Spinal cord (tissue), 10 donors: ENCODE data around the gene HTR3C. TPM values are rescaled to one million over a fixed set of nuclear protein-coding genes. Genes with fewer than 3 reads are reported as not detected.
"Not testable (repeated sequence)": the region's sequence is repeated elsewhere in the genome, so short reads cannot be mapped to it uniquely, and the experiment has no call there.

Experiments used
- DNase-seq, 6 donors: peaks; one replicate each; pipeline versions ENCODE4 v3.0.0 to v3.0.0-alpha.2; 2013 to 2015; ENCODE audit warnings: low spot score in 6 of 6, low read depth in 4 of 6
- H3K27ac ChIP-seq: one replicate; pipeline ENCODE4 v1.5.1; 2013; ENCODE audit warnings: low read depth, low read length, control low read depth
- H3K27me3 ChIP-seq: one replicate; pipeline ENCODE4 v1.6.1; 2013; ENCODE audit warnings: low read length; ENCODE audit not compliant: control insufficient read depth, insufficient read depth
- H3K36me3 ChIP-seq: one replicate; pipeline ENCODE4 v1.6.1; 2013; ENCODE audit warnings: low read length; ENCODE audit not compliant: control insufficient read depth, insufficient read depth
- H3K4me1 ChIP-seq: one replicate; pipeline ENCODE4 v1.6.1; 2013; ENCODE audit warnings: low read length; ENCODE audit not compliant: control insufficient read depth, insufficient read depth
- H3K4me3 ChIP-seq: one replicate; pipeline ENCODE4 v1.5.1; 2013; ENCODE audit warnings: low read depth, low read length, control low read depth
- H3K9me3 ChIP-seq: one replicate; pipeline ENCODE4 v1.6.1; 2013; ENCODE audit warnings: low read length; ENCODE audit not compliant: control insufficient read depth, insufficient read depth
- WGBS: methylation state at CpG from one replicate; pipeline ENCODE4 v1.1.5; 2013; ENCODE audit warnings: missing lambda C conversion rate; ENCODE audit not compliant: insufficient coverage; 5-methylcytosine and 5-hydroxymethylcytosine counted together
- long read RNA-seq, 4 donors: transcript quantifications; one replicate each; lab custom pipeline, GENCODE V29; 2026
- polyA plus RNA-seq, 2 donors: library from polyadenylated mRNA; unstranded; fragments of 120-200 nt; gene quantifications; one replicate each; pipeline ENCODE4 v1.2.1, GENCODE V29; 2013; ENCODE audit not compliant: insufficient read length in 2 of 2
- total RNA-seq, 2 donors: library from RNA; depleted of rRNA in 1 of 2; stranded (reverse); fragments of 120-200 nt in 1 of 2; fragments of >200 nt in 1 of 2; gene quantifications; one replicate each; pipeline versions ENCODE4 v1.2.3 to v1.2.4, GENCODE V29; 2013 to 2014
- donor health status: healthy.

The HTR3C gene, protein sequence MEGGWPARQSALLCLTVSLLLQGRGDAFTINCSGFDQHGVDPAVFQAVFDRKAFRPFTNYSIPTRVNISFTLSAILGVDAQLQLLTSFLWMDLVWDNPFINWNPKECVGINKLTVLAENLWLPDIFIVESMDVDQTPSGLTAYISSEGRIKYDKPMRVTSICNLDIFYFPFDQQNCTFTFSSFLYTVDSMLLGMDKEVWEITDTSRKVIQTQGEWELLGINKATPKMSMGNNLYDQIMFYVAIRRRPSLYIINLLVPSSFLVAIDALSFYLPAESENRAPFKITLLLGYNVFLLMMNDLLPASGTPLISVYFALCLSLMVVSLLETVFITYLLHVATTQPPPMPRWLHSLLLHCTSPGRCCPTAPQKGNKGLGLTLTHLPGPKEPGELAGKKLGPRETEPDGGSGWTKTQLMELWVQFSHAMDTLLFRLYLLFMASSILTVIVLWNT
- total RNA-seq: not detected
- not detected for polyA plus RNA-seq
- long read RNA-seq, donor 1: 0 reads
- long read RNA-seq, donor 2: 0 reads
- long read RNA-seq, donor 3: 0 reads
- long read RNA-seq, donor 4: 0 reads

DNA sequence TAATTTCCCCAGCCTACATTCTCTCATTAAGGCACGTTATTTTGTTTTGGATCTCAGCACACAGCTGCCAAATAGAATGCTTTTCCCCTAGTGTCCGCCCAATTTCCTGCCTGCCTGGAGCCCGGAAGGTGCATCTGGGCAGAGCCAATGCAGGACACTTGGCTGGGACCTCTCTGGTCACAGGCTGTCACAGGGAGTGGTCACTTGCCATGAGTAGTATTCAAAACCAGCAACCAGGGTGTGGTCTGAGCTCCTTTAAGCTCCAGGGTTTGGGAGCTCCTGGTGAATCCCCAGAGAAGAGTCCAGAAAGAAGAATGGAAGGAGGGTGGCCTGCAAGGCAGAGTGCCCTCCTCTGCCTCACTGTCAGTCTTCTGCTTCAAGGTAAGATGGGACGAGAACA, at the start of gene HTR3C:
TSS of gene HTR3C (plus strand) at position 281 of the 400 bp plus-strand sequence. CDS start at position 315, 34 bp downstream.
- H3K4me3 ChIP-seq: no peak within 1 kb of the TSS
- WGBS: 69% methylated on average over 3 of the region's 4 CpGs
- H3K27ac ChIP-seq: no peak within 1 kb of the TSS
- no peaks in the 10 kb centered on the region for H3K36me3 ChIP-seq
- DNase-seq: no peak
- peaks cover 2% of the 10 kb centered on the region for H3K27me3 ChIP-seq
- H3K4me1 ChIP-seq: no peaks in the 10 kb centered on the region
- no peaks in the 10 kb centered on the region for H3K9me3 ChIP-seq

GRCh38 chr3:184003187-184003967, 49.5 kb upstream of the HTR3C start:
- DNase-seq: no peak
- no peak overlapping the region for H3K27ac ChIP-seq
- H3K27me3 ChIP-seq: no peaks in the 10 kb centered on the region
- peaks cover 4% of the 10 kb centered on the region for H3K4me1 ChIP-seq
- peaks cover 10% of the 10 kb centered on the region for H3K36me3 ChIP-seq
- no peak overlapping the region for H3K4me3 ChIP-seq
- no peaks in the 10 kb centered on the region for H3K9me3 ChIP-seq
- WGBS: 92% methylated on average over 3 of the region's 5 CpGs

DNA sequence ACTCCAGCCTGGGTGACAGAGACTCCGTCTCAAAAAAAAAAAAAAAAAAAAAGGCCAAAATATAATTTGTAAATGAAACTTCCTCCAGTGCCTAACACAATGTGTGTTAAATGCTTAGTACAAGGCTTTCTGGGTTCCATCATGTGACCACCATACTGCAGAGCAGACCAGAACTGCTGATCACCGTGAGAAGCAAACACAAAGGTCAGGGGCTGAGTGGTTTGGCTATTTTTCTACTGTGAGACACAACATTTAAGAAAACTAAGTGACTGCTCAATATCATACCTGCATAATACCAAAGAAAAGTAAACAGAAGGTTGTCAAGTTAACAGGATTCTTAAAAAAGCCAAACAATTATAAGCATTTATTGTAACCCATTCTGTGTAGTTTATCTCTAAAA, 48.4 kb upstream of the HTR3C start:
- Histone ChIP-seq H3K27me3 (no peaks in the 10 kb centered on the region), H3K36me3 (peaks cover 16% of the 10 kb centered on the region), H3K9me3 (no peaks in the 10 kb centered on the region), H3K4me1 (peaks cover 4% of the 10 kb centered on the region), H3K27ac (no peak overlapping the region), H3K4me3 (no peak overlapping the region)
- WGBS: no CpG with 5 or more reads among the region's 2 CpGs
- DNase-seq: no peak

DNA sequence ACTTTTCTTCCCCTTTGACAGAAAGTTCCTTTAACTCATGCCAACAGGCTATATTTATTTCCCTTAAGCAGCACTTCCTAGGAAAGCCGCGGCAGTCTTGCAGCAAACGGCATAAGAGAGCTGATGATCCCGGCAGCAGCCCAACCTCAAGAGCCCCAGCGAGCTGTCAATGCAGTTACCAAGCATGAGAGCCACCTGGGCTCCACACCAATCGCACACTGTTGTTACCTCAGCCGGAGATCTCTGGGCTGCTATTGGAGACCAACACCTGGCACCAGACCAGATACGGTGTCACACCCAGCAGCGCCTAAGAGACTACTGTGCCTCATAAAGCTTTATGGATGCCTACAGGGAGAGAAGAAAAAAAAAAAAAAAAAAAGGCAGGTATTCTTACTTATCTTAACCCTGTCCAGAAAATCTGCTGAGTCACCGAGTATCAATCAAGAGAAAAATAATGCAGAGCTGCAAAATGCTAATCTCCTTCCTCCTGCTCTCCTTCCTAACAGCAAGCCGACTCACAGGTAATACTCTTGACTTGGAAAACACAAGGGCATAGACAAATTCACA, 46.8 kb upstream of the HTR3C start:
- no peak overlapping the region for H3K27ac ChIP-seq
- peaks cover 4% of the 10 kb centered on the region for H3K4me1 ChIP-seq
- peak in 2 of 6 donors; percentile 36 to 53 for DNase-seq
- H3K27me3 ChIP-seq: no peaks in the 10 kb centered on the region
- H3K9me3 ChIP-seq: no peaks in the 10 kb centered on the region
- WGBS: 50% methylated on average over 8 of the region's 11 CpGs
- no peak overlapping the region for H3K4me3 ChIP-seq
- peaks cover 16% of the 10 kb centered on the region for H3K36me3 ChIP-seq

DNA sequence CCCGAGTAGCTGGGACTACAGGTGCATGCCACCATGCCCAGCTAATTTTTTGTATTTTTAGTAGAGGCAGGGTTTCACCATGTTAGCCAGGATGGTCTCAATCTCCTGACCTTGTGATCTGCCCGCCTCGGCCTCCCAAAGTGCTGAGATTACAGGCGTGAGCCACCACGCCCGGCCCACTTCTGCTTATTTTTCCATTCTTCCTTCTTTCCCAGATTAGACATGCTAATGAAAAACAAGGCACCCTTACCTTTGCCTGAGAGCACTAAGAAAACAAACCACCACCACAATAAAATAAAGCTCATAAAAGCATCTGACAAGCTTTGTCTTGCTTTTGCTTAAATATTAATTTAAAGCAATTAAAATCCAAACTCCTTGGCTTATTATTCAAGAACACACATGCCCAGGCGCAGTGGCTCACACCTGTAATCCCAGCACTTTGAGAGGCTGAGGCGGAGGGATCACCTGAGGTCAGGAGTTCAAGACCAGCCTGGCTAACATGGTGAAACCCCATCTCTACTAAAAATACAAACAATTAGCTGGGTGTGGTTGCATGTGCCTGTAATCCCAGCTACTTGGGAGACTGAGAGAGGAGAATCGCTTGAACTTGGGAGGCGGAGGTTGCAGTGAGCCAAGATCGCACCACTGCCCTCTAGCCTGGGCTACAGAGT, 45.6 kb upstream of the HTR3C start:
- not testable (repeated sequence) for H3K27ac ChIP-seq, H3K9me3 ChIP-seq, H3K4me3 ChIP-seq, H3K27me3 ChIP-seq, DNase-seq, H3K4me1 ChIP-seq
- WGBS: 90% methylated on average over 4 of the region's 11 CpGs
- peaks cover 17% of the 10 kb centered on the region for H3K36me3 ChIP-seq

DNA sequence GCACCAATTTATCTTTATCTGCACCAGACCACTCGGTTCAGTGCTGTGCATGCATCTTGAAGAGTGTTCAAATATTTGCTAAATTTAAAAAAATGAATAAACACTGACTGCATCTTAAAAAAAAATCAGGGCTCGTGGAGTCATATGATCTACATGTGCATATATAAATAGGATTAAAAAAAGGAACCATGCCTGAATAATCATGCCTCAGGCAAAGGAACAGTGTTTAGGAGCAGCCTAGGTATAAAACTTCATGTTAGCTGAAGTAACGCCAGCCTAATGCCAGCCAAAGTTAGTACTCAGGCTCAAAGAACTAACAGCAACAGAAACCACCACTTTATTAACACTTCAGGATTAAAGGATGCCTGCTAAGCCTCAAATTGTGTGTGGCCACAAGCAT, 44.7 kb upstream of the HTR3C start:
- no peaks in the 10 kb centered on the region for H3K27me3 ChIP-seq
- no peak overlapping the region for H3K27ac ChIP-seq
- no peak overlapping the region for H3K4me3 ChIP-seq
- no peaks in the 10 kb centered on the region for H3K9me3 ChIP-seq
- WGBS: no CpG with 5 or more reads among the region's 3 CpGs
- H3K36me3 ChIP-seq: peaks cover 17% of the 10 kb centered on the region
- H3K4me1 ChIP-seq: peaks cover 4% of the 10 kb centered on the region
- DNase-seq: no peak

DNA sequence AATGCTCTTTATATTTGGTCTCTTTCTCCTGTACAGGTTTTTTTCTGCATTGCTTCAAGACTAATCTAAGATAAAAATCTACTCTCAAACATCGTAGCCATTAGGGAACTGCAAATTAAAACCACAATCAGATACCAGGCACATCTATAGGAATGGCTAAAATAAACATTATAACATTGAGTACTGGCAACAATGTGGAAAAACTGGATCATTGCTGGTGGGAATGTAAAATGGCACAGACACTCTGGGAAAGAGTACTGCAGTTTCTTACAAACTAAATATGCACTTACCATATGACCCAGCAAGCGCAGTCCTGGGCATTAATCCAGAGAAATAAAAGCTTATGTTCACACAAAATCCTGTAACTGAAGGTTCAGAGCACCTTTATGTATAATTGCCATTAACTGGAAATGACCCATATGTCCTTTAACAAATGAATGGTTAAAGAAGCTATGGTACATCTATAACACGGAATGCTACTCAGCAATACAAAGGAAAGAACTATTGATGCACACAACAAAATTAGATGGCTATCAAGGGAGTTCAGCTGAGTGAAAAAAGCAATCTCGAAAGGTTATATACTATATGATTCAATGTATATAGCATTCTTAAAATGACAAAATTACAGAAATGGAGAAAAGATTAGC, 41.5 kb upstream of the HTR3C start:
- DNase-seq: no peak
- Histone ChIP-seq H3K36me3 (peaks cover 27% of the 10 kb centered on the region), H3K27me3 (no peaks in the 10 kb centered on the region), H3K4me3 (no peak overlapping the region), H3K4me1 (peaks cover 3% of the 10 kb centered on the region), H3K9me3 (no peaks in the 10 kb centered on the region), H3K27ac (no peak overlapping the region)
- WGBS: no CpG with 5 or more reads among the region's 4 CpGs

DNA sequence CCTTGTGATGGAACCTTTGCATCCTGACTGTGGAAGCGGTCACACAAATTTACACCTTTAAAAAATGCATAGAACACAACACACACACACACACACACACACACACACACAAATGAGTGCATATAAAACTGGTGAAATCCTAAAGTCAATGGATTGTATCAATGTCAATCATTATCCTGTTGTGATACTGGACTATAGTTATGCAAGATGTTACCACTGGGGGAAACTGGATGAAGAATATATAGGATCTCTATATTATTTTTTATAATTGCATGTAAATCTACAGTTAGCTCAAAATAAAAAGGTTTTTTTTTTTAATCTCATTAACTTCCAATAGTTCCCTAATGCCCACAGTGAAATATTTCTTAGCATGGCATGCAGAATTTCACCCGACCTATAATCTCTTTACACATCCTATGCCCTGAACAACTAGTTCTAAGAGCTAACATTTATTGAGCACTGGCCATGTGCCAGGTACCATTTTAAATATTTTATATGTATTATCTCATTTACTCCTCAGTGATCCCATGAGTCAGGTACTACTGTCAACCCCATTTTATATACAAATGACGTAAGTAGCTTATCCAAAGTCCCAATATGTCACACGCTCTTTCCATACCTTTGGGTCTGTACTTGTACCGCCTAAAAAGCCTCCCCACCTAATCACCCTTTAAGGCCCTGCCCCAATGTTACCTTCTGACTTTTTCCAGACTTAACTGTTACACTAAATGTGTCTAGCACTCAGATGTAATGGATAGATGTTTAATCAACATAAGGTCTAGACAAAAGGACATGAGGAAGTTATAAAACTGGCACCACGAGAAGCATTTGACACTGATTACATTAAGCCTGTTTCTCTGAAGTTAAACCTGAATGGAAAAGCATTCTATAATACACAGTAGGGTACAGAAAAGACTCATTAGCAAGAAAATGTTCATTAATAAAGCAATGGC, 40.6 kb upstream of the HTR3C start:
- peaks cover 27% of the 10 kb centered on the region for H3K36me3 ChIP-seq
- H3K9me3 ChIP-seq: no peaks in the 10 kb centered on the region
- no peak overlapping the region for H3K4me3 ChIP-seq
- DNase-seq: no peak
- peaks cover 10% of the 10 kb centered on the region for H3K4me1 ChIP-seq
- no peak overlapping the region for H3K27ac ChIP-seq
- WGBS: 77% methylated on average over 3 of the region's 6 CpGs
- no peaks in the 10 kb centered on the region for H3K27me3 ChIP-seq
